ENCODE results near the gene SNRNP48.

Gene SNRNP48

DNA sequence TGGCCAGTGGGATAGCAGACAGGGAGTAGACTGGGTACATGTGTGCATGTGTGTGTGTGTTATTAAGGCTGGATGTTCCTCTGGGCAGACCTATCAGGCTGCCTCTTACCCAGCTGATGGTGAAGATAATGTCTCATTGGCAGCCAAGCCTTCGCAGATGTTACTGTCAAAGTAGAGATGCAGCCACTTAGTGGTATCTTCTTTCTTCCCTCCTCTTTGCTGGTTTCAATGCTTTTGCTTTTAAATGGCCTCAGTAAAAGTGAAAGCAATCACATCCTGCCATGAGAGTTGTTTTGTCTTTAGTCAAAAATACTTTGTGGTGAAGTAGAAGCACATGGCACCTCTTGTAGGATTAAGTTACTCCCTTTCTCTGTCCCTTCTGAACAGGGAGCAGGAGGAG, 57.5 kb downstream of the SNRNP48 start:
- DNase-seq, result no peak

GRCh38 chr6:7649037-7649810, 59.2 kb downstream of the SNRNP48 start:
- no peak for DNase-seq

GRCh38 chr6:7650878-7651277, 60.9 kb downstream of the SNRNP48 start:
- DNase-seq, result no peak

- DNase-seq, result no peak
Observed at GRCh38 chr6:7652957-7653356, 63.0 kb downstream of the SNRNP48 start.

DNA sequence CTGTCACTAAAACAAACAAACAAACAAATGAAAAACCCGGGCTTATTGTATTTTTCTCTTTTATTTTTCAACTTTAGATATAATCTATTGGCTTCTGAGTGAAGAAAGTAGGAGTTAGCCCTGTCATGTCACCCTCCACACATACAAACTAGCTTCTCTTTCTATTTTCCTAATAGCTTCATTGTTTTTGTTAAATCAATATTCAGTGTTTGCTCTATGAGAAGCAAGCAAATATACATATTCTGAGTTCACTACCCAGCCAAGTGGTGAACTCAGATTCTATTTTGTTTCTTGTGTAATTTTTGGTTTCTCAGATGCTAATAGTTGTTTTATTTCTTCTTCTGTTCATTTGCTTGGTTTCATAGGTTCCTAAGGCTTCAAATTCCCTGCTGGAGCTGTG, 66.4 kb downstream of the SNRNP48 start:
- no peak for DNase-seq

GRCh38 chr6:7658543-7658942, 68.5 kb downstream of the SNRNP48 start:
- no peak for DNase-seq

- no peak for DNase-seq
Observed at GRCh38 chr6:7661364-7661763, 71.4 kb downstream of the SNRNP48 start.

All from CD4-positive, alpha-beta T cell treated with Interferon alpha-2 for 1 hour (primary cell).